Upper lobe of right lung (tissue), 1 donor: ENCODE measurements around the gene OR13C5. TPM values are rescaled to one million over a fixed set of nuclear protein-coding genes. Genes with fewer than 3 reads are reported as not detected.

ENCODE experiments used
- ATAC-seq: fragments of 200-7000 bp; cut with Tn5 transposase; one replicate; pipeline ENCODE4 v1.9.1; 2020; ENCODE audit warnings: mild to moderate bottlenecking, moderate library complexity
- DNase-seq: peaks from one replicate; pipeline ENCODE4 v3.0.0-alpha.2; 2020
- H3K27ac ChIP-seq: fragments of 200-600 bp; one replicate; pipeline ENCODE4 v1.8.0; 2022
- H3K27me3 ChIP-seq: fragments of 200-600 bp; one replicate; pipeline ENCODE4 v1.8.0; 2022; ENCODE audit warnings: mild to moderate bottlenecking
- H3K36me3 ChIP-seq: fragments of 200-600 bp; one replicate; pipeline ENCODE4 v1.8.0; 2022
- H3K4me1 ChIP-seq: fragments of 200-600 bp; one replicate; pipeline ENCODE4 v1.8.0; 2022
- H3K4me3 ChIP-seq: fragments of 200-600 bp; one replicate; pipeline ENCODE4 v1.8.0; 2022; ENCODE audit warnings: mild to moderate bottlenecking
- H3K9me3 ChIP-seq: fragments of 200-600 bp; one replicate; pipeline ENCODE4 v1.8.0; 2022
- intact Hi-C: fragments of 100-400 bp; cut with DNase I; formaldehyde crosslinking; loops from one replicate; pipeline ENCODE4 v1.11.0; 2022
- total RNA-seq: library from RNA; stranded (reverse); fragmentation: NEBNext Ultra II Directional; extraction: Animal tissue kit (Norgen Biotek cat#: 25700); gene quantifications from one replicate; pipeline ENCODE4 v1.2.1, GENCODE V29; 2021
- TF ChIP-seq, protein P1 (sequence below): fragments of 200-600 bp; IDR thresholded peaks from one replicate; pipeline ENCODE4 v1.8.0; 2022; ENCODE audit warnings: antibody characterized with exemption
- donor health status: DM: no; HTN: yes; CAD: no; lungs with severe emphysema.

OR13C5 gene
- total RNA-seq, 1 donor from 2014 or later, result not detected

GRCh38 chr9:104564358-104564757 is 34.9 kb downstream of the OR13C5 start:
- no peak for DNase-seq
- Histone ChIP-seq H3K4me3 (no peak overlapping the region), H3K4me1 (no peaks in the 10 kb centered on the region), H3K36me3 (no peaks in the 10 kb centered on the region), H3K27me3 (no peaks in the 10 kb centered on the region), H3K9me3 (no peaks in the 10 kb centered on the region), H3K27ac (no peak overlapping the region)
- TF ChIP-seq, protein P1, sequence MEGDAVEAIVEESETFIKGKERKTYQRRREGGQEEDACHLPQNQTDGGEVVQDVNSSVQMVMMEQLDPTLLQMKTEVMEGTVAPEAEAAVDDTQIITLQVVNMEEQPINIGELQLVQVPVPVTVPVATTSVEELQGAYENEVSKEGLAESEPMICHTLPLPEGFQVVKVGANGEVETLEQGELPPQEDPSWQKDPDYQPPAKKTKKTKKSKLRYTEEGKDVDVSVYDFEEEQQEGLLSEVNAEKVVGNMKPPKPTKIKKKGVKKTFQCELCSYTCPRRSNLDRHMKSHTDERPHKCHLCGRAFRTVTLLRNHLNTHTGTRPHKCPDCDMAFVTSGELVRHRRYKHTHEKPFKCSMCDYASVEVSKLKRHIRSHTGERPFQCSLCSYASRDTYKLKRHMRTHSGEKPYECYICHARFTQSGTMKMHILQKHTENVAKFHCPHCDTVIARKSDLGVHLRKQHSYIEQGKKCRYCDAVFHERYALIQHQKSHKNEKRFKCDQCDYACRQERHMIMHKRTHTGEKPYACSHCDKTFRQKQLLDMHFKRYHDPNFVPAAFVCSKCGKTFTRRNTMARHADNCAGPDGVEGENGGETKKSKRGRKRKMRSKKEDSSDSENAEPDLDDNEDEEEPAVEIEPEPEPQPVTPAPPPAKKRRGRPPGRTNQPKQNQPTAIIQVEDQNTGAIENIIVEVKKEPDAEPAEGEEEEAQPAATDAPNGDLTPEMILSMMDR, result no peak
- intact Hi-C loops, result no loop called here
- ATAC-seq, result no peak

DNA sequence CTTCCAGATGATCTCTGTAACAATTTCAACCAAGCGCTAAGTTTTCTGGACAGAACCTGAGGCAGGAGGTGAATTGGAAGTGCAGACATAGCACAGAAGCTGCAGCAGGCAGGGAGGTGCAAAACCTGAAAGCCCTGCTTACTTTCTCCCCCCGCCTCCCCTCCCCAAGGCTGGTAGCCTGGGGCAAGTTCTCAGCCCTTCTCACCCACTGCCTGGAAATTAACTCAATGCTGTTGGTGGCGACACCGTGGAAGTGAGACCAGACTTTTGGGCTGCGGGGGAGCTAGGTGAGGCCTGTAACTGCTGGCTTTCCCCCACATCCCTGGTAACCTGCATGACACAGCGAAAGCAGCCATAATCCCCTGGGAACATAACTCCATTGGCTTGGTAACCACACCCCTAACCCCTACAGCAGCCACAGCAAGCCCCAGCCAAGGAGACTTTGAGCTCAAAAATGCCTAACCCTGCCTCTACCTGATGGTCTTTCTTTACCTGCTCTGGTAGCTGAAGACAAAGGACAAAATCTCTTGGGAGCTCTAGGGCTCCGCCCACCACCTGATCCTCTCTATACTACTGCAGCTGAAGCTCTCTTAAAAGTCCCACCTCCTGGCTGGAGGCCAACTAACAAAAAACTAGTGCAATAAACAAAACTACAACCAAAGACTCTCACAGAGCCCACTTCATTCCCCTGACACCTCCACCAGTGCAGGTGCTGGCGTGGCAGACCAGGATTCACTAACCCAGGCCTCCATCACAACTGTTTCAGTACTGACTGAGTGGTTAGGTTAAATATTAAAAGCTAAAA is 42.2 kb downstream of the OR13C5 start:
- Histone ChIP-seq H3K27ac (no peak overlapping the region), H3K4me3 (no peak overlapping the region), H3K27me3 (no peaks in the 10 kb centered on the region), H3K9me3 (peaks cover 3% of the 10 kb centered on the region), H3K36me3 (no peaks in the 10 kb centered on the region), H3K4me1 (no peaks in the 10 kb centered on the region)
- intact Hi-C loops, result no loop called here
- DNase-seq, result no peak
- no peak for ATAC-seq
- TF ChIP-seq, protein P1, result no peak

DNA sequence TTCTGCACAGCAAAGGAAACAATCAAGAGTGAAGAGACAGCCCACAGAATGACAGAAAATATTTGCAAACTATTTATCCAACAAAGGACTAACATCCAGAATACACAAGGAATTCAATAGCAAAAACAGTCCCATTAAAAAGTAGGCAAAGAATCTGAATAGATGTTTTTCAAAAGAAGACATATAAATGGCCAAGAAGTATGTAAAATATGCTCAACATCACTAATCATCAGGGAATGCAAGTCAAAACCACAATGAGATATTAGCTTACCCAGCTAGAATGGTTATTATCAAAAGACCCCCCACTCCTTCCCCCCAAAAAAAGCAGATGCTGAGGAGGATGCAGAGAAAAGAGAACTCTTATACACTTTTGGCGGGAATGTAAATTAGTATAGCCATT is 43.7 kb downstream of the OR13C5 start:
- TF ChIP-seq, protein P1, result no peak
- DNase-seq, result no peak
- H3K4me1 ChIP-seq, result no peaks in the 10 kb centered on the region
- ATAC-seq, result no peak
- no peak overlapping the region for H3K4me3 ChIP-seq
- peaks cover 3% of the 10 kb centered on the region for H3K9me3 ChIP-seq
- intact Hi-C loops, result no loop called here
- no peak overlapping the region for H3K27ac ChIP-seq
- no peaks in the 10 kb centered on the region for H3K27me3 ChIP-seq
- no peaks in the 10 kb centered on the region for H3K36me3 ChIP-seq

- Histone ChIP-seq H3K4me1 (no peaks in the 10 kb centered on the region), H3K36me3 (no peaks in the 10 kb centered on the region), H3K4me3 (no peak overlapping the region), H3K27me3 (no peaks in the 10 kb centered on the region), H3K27ac (no peak overlapping the region), H3K9me3 (peaks cover 3% of the 10 kb centered on the region)
- no peak for DNase-seq
- intact Hi-C loops, result no loop called here
- TF ChIP-seq, protein P1, result no peak
- no peak for ATAC-seq
Observed at GRCh38 chr9:104553261-104553660, 46.0 kb downstream of the OR13C5 start.

Other genes starting within 250 kb of the OR13C5 start
- gene OR13F1, start 95.2 kb downstream of the OR13C5 start, total RNA-seq, result not detected
- gene OR13C4, start 72.2 kb downstream of the OR13C5 start, total RNA-seq, result not detected
- not detected for gene OR13C3, start 62.6 kb downstream of the OR13C5 start, total RNA-seq
- gene OR13C8, start 30.2 kb downstream of the OR13C5 start, total RNA-seq, result not detected
- gene OR13C2, start 6.2 kb upstream of the OR13C5 start, total RNA-seq, result not detected
- not detected for gene OR13C9, start 18.8 kb upstream of the OR13C5 start, total RNA-seq
- gene OR13D1, start 95.1 kb upstream of the OR13C5 start, total RNA-seq, result not detected
- 26.0 TPM for gene NIPSNAP3A, start 148.3 kb upstream of the OR13C5 start, total RNA-seq
- 2.2 TPM for gene NIPSNAP3B, start 164.7 kb upstream of the OR13C5 start, total RNA-seq